Uterus (tissue), 4 donors: Measurements from ENCODE around the gene ZNF814. TPM values are rescaled to one million over a fixed set of nuclear protein-coding genes. Genes with fewer than 3 reads are reported as not detected.
"Not testable (repeated sequence)": the region's sequence is repeated elsewhere in the genome, so short reads cannot be mapped to it uniquely, and the experiment has no call there.

Experiments used
- DNase-seq, 2 donors: peaks; one replicate each; pipeline ENCODE4 v3.0.0-alpha.2; 2019 to 2020
- H3K27ac ChIP-seq, 2 donors: fragments of 200-600 bp; sonication (generic); 1 replicate in 1 of 2; 2 replicates in 1 of 2; pipeline ENCODE4 v1.5.1; 2016 to 2018
- H3K27me3 ChIP-seq, 2 donors: fragments of 200-600 bp; sonication (generic); one replicate each; pipeline ENCODE4 v1.5.1; 2018 to 2019; ENCODE audit warnings: control low read depth in 1 of 2
- H3K36me3 ChIP-seq, 2 donors: fragments of 200-600 bp; sonication (generic); one replicate each; pipeline ENCODE4 v1.5.1; 2019; ENCODE audit warnings: control low read depth in 1 of 2
- H3K4me1 ChIP-seq, 2 donors: fragments of 200-600 bp; sonication (generic); one replicate each; pipeline ENCODE4 v1.5.1; 2018 to 2019; ENCODE audit warnings: control low read depth in 1 of 2
- H3K4me3 ChIP-seq, 2 donors: fragments of 200-600 bp; sonication (generic); 1 replicate in 1 of 2; 2 replicates in 1 of 2; pipeline ENCODE4 v1.5.1; 2018 to 2019; ENCODE audit warnings: mild to moderate bottlenecking in 1 of 2
- H3K9me3 ChIP-seq, 2 donors: fragments of 200-600 bp; sonication (generic); one replicate each; pipeline ENCODE4 v1.5.1; 2019; ENCODE audit warnings: control low read depth in 1 of 2
- CTCF ChIP-seq, 4 experiments: fragments of 200-600 bp in 2 of 4; fragments of 450-650 bp in 2 of 4; sonication (generic) in 2 of 4; IDR thresholded peaks; one replicate each; pipeline ENCODE4 v1.5.1; 2016 to 2019; ENCODE audit warnings: antibody characterized with exemption in 4 of 4, mild to moderate bottlenecking in 2 of 4, moderate library complexity in 1 of 4
- POLR2A ChIP-seq, 2 donors: fragments of 450-650 bp; IDR thresholded peaks; one replicate each; pipeline ENCODE4 v1.6.1; 2016; ENCODE audit warnings: antibody characterized with exemption in 2 of 2, mild to moderate bottlenecking in 1 of 2, moderate library complexity in 1 of 2
- intact Hi-C: fragments of 100-400 bp; cut with DNase I; formaldehyde crosslinking; loops from one replicate; pipeline ENCODE4 v1.15.1; 2023; ENCODE audit warnings: low total_unique reads
- total RNA-seq, 4 donors: library from RNA; depleted of rRNA in 3 of 4; stranded (reverse); fragments of >200 nt in 3 of 4; gene quantifications; one replicate each; pipeline versions ENCODE4 v1.1.0 to v1.2.4, GENCODE V29; 2014 to 2023
- donor health status: DM: yes; HTN: yes; CAD: no.

ZNF814 gene
- total RNA-seq, 4 donors from 2014 or later: 7.1 to 24.9 (median 15.4) TPM

- Histone ChIP-seq H3K36me3 (no peaks in the 10 kb centered on the region), H3K4me1 (no peaks in the 10 kb centered on the region), H3K9me3 (peaks cover 0 to 12% of the 10 kb centered on the region in 2 donors), H3K27ac (peak overlapping the region in 1 of 2 donors; percentile 47), H3K27me3 (no peaks in the 10 kb centered on the region), H3K4me3 (peak overlapping the region; percentile 52 to 69)
- intact Hi-C loops: no loop called here
- no peak for DNase-seq
- no peak for TF ChIP-seq POLR2A (IDR thresholded peaks at IDR 0.05)
- TF ChIP-seq CTCF (IDR thresholded peaks at IDR 0.05): no peak
These were observed 38.3 kb downstream of the ZNF814 start for GRCh38 chr19:57850553-57851017.

- H3K9me3 ChIP-seq, H3K27me3 ChIP-seq, H3K4me1 ChIP-seq, H3K36me3 ChIP-seq, intact Hi-C loops: not testable (repeated sequence)
- Histone ChIP-seq H3K4me3 (peak within 1 kb of the TSS; percentile 52 to 69), H3K27ac (peak within 1 kb of the TSS; percentile 4 to 47)
- peak; percentile 37 to 56 for DNase-seq
- TF ChIP-seq POLR2A (IDR thresholded peaks at IDR 0.05): peak in 1 of 2 donors; percentile 16
These were observed 39.0 kb downstream of the ZNF814 start, which contains the start of gene ZNF587 for GRCh38 chr19:57849666-57850473. Gene ZNF587 (plus strand): TSS chr19:57849859. CDS start chr19:57850039, 180 bp downstream.

GRCh38 chr19:57849162-57849665 lies 39.6 kb downstream of the ZNF814 start:
- H3K9me3 ChIP-seq, DNase-seq, H3K36me3 ChIP-seq, H3K4me1 ChIP-seq, H3K27ac ChIP-seq, intact Hi-C loops, H3K27me3 ChIP-seq: not testable (repeated sequence)
- H3K4me3 ChIP-seq: peak overlapping the region in 1 of 2 donors; percentile 52

- H3K27ac ChIP-seq, H3K27me3 ChIP-seq, H3K4me3 ChIP-seq, H3K9me3 ChIP-seq, intact Hi-C loops, DNase-seq, H3K4me1 ChIP-seq, H3K36me3 ChIP-seq: not testable (repeated sequence)
These were observed 41.7 kb downstream of the ZNF814 start for GRCh38 chr19:57847164-57847563.

GRCh38 chr19:57841122-57841763 lies 47.6 kb downstream of the ZNF814 start:
- DNase-seq: no peak
- Histone ChIP-seq H3K36me3 (no peaks in the 10 kb centered on the region), H3K27ac (no peak overlapping the region), H3K4me1 (no peaks in the 10 kb centered on the region), H3K4me3 (no peak overlapping the region), H3K9me3 (no peaks in the 10 kb centered on the region), H3K27me3 (no peaks in the 10 kb centered on the region)
- TF ChIP-seq POLR2A (IDR thresholded peaks at IDR 0.05) (no peak), CTCF (IDR thresholded peaks at IDR 0.05) (no peak)
- intact Hi-C loops: no loop called here

- H3K4me1 ChIP-seq, intact Hi-C loops, H3K9me3 ChIP-seq, DNase-seq, H3K27me3 ChIP-seq, H3K4me3 ChIP-seq, H3K27ac ChIP-seq, H3K36me3 ChIP-seq: not testable (repeated sequence)
These were observed 50.1 kb downstream of the ZNF814 start for GRCh38 chr19:57838622-57839191.

GRCh38 chr19:57836991-57837390 lies 51.8 kb downstream of the ZNF814 start:
- H3K9me3 ChIP-seq, H3K36me3 ChIP-seq, H3K4me3 ChIP-seq, H3K4me1 ChIP-seq, DNase-seq, H3K27ac ChIP-seq, H3K27me3 ChIP-seq, intact Hi-C loops: not testable (repeated sequence)
